ENCODE measurements around the gene JPH2. TPM values are rescaled to one million over a fixed set of nuclear protein-coding genes. Genes with fewer than 3 reads are reported as not detected.

JPH2 gene
- total RNA-seq, 2 donors from 2014 or later, result 0.92 to 12.9 TPM

GRCh38 chr20:44092551-44093248 is 94.3 kb downstream of the JPH2 start:
- DNase-seq (peak in 1 of 2 donors; percentile 33), ATAC-seq (peak; percentile 54)
- intact Hi-C loops (cut with DNase I, micrococcal nuclease), result no loop called here

- no peak for ATAC-seq
- no peak for DNase-seq
- intact Hi-C loops (cut with DNase I, micrococcal nuclease), result no loop called here
Measured at GRCh38 chr20:44091026-44091425, 96.0 kb downstream of the JPH2 start.

GRCh38 chr20:44089987-44090674 is 96.9 kb downstream of the JPH2 start:
- peak; percentile 58 for ATAC-seq
- DNase-seq, result no peak
- intact Hi-C loops (cut with DNase I, micrococcal nuclease), result loop anchor here in 1 of 2 donors (10.0 kb wide), 1 partner anchor 335 kb away; no protein-coding TSS in a partner anchor

DNA sequence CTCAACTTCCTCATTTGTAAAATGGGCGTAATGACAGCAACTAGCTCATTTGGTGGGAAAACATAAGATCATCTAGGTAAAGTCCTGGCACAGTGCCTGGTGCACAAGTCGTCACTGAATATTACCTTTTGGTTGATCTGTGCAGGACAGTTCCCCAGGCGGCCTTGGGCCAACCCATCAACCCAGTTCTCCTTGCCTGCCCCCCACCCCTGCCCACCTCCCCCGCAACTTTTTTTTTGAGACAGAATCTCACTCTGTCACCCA is 99.2 kb downstream of the JPH2 start:
- ATAC-seq, result no peak
- intact Hi-C loops (cut with DNase I, micrococcal nuclease), result loop anchor here in 1 of 2 donors (10.0 kb wide), 1 partner anchor 333 kb away; no protein-coding TSS in a partner anchor
- no peak for DNase-seq

GRCh38 chr20:44087051-44087856 is 99.7 kb downstream of the JPH2 start:
- DNase-seq, result no peak
- no peak for ATAC-seq
- intact Hi-C loops (cut with DNase I, micrococcal nuclease), result loop anchor here in 1 of 2 donors (10.0 kb wide), 1 partner anchor 332 kb away; no protein-coding TSS in a partner anchor

- ATAC-seq (no peak), DNase-seq (no peak)
- intact Hi-C loops (cut with DNase I, micrococcal nuclease), result loop anchor here in 1 of 2 donors (10.0 kb wide), 1 partner anchor 331 kb away; no protein-coding TSS in a partner anchor
Measured at GRCh38 chr20:44085616-44086434, 101.2 kb downstream of the JPH2 start.

DNA sequence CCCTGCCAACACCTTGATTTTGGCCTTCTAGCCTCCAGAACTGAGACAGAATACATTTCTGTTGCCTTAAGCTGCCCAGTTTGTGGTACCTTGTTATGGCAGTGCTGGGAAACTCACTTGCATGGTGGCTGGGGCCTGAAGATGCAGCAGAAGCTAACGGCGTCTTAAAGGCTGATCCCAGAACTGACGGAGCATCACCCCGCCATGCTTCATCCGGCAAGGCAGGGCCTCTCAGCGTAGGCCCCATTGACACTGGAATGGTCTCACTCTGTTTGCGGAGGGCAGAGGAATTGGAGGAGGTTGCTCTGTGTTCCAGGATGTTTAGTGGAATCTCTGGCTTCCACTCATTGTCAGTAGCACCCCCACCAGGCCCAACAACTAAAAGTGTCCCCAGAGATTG is 102.1 kb downstream of the JPH2 start:
- DNase-seq (no peak), ATAC-seq (no peak)
- intact Hi-C loops (cut with DNase I, micrococcal nuclease), result loop anchor here in 1 of 2 donors (10.0 kb wide), 1 partner anchor 330 kb away; no protein-coding TSS in a partner anchor

- no peak for ATAC-seq
- no peak for DNase-seq
- intact Hi-C loops (cut with DNase I, micrococcal nuclease), result loop anchor here in 1 of 2 donors (10.0 kb wide), 1 partner anchor 330 kb away; no protein-coding TSS in a partner anchor
Measured at GRCh38 chr20:44084439-44084838, 102.5 kb downstream of the JPH2 start.

DNA sequence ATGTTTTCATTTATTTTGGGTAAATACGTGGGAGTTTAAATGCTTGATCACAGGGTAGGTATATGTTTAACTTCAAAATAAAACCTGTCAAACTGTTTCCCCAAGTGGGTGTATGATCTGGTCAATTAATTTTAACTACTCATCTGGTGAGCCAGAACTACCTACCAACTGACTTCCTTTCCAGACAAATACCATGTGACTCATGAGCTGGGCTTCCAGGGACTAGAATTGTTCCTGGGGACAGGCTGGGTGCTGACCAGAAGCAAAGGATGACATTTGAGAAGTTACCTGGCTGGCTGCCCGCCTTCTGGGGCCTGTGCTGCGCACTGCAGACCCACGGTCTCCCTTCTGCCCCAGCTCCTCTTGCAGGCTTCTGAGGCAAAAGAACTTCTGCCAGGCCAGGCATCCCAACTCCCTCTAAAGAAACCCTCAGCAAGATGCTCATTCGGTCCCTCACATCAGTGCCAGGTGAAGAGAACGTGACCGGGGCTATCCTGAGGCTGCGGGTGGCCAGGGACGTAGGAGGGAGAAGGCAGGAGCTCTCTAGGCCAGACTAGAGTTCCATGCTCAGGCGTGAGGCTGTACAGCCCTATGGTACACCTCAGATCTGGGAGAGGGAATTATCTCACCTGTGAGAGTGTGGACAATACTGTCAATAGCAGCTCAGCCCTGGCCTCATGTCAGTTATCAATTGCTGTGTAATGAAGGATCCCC is 103.6 kb downstream of the JPH2 start:
- intact Hi-C loops (cut with DNase I, micrococcal nuclease), result loop anchor here in 1 of 2 donors (10.0 kb wide), 1 partner anchor 329 kb away; no protein-coding TSS in a partner anchor
- no peak for ATAC-seq
- DNase-seq, result no peak

- intact Hi-C loops (cut with DNase I, micrococcal nuclease), result loop anchor here in 1 of 2 donors (10.0 kb wide), 1 partner anchor 327 kb away; no protein-coding TSS in a partner anchor
- DNase-seq (no peak), ATAC-seq (no peak)
Measured at GRCh38 chr20:44081888-44082287, 105.1 kb downstream of the JPH2 start.

- ATAC-seq, result no peak
- DNase-seq, result no peak
- intact Hi-C loops (cut with DNase I, micrococcal nuclease), result loop anchor here in 1 of 2 donors (10.0 kb wide), 1 partner anchor 327 kb away; no protein-coding TSS in a partner anchor
Measured at GRCh38 chr20:44081476-44081875, 105.5 kb downstream of the JPH2 start.

DNA sequence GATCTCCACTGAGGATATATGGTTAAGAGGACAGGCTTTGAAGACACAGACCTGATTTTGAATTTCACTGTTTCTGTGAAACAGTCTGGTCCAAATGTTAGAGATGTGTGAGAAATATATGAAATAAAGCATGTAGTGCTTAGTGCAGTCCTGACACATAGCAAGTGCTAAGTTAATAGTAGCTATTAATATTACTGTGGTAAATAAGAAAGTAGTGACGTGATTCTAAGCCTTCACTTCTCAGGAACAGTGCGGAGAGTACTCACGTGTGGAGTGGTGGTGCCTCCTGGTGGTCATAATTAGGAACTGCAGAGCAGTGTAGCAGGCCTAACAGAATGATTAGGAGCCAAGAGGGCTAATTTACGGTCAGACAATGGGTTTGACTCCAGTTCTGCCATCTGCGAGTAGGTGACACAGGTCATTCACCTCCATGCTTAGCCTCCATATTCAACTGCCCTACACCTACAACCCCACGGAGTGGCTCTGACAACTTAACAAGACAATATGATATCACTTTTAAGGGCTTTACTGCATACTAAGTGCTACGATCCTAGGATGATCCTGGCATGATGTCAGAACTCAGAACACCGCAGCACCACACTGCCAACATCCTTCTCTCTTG is 106.2 kb downstream of the JPH2 start:
- DNase-seq (peak in 1 of 2 donors; percentile 81), ATAC-seq (peak; percentile 94)
- intact Hi-C loops (cut with DNase I, micrococcal nuclease), result loop anchor here (1.0 to 10.0 kb wide), 2 partner anchors 326 to 330 kb away; no protein-coding TSS in a partner anchor

GRCh38 chr20:44080064-44080463 is 106.9 kb downstream of the JPH2 start:
- DNase-seq (no peak), ATAC-seq (peak; percentile 20)
- intact Hi-C loops (cut with DNase I, micrococcal nuclease), result loop anchor here (1.0 to 10.0 kb wide), 2 partner anchors 325 to 330 kb away; no protein-coding TSS in a partner anchor

- no peak for DNase-seq
- intact Hi-C loops (cut with DNase I, micrococcal nuclease), result loop anchor here in 1 of 2 donors (10.0 kb wide), 1 partner anchor 104 kb away; no protein-coding TSS in a partner anchor
- no peak for ATAC-seq
Measured at GRCh38 chr20:44079291-44079690, 107.7 kb downstream of the JPH2 start.

GRCh38 chr20:44075950-44076232 is 111.1 kb downstream of the JPH2 start:
- DNase-seq (no peak), ATAC-seq (no peak)
- intact Hi-C loops (cut with DNase I, micrococcal nuclease), result loop anchor here in 1 of 2 donors (10.0 kb wide), 1 partner anchor 101 kb away; no protein-coding TSS in a partner anchor

GRCh38 chr20:44075191-44075949 is 111.6 kb downstream of the JPH2 start:
- intact Hi-C loops (cut with DNase I, micrococcal nuclease), result loop anchor here in 1 of 2 donors (10.0 kb wide), 1 partner anchor 101 kb away; no protein-coding TSS in a partner anchor
- ATAC-seq (no peak), DNase-seq (no peak)

Data from left colon (tissue), 2 donors.